Activated B cell treated with CpG ODN at 0.5 μM for 24 hours (primary cell): ENCODE results near the gene KPNA5. TPM values are rescaled to one million over a fixed set of nuclear protein-coding genes. Genes with fewer than 3 reads are reported as not detected.
A peak's percentile ranks its signal among the peaks of the same experiment; 100 is the strongest.

ENCODE experiments used
- ATAC-seq: fragments of 200-7000 bp; cut with Tn5 transposase; one replicate; pipeline ENCODE4 v1.10.0; 2021; ENCODE audit warnings: low read depth, mild to moderate bottlenecking, moderate library complexity
- CTCF ChIA-PET: fragments of 350-600 bp; sonication (Branson Sonifier 250); formaldehyde crosslinking; loops from one replicate; lab custom pipeline; 2021; ENCODE audit warnings: antibody characterized with exemption; lab: Charles Lee
- POLR2A ChIA-PET: fragments of 350-600 bp; sonication (Branson Sonifier 250); formaldehyde crosslinking; loops from one replicate; lab custom pipeline; 2021; ENCODE audit warnings: antibody characterized with exemption; lab: Charles Lee
- DNase-seq: peaks from one replicate; pipeline ENCODE4 v3.0.0; 2022
- H3K27ac Mint-ChIP-seq: one replicate; pipeline ENCODE4 v1.8.0; 2020; ENCODE audit warnings: mixed read lengths
- H3K27me3 Mint-ChIP-seq: one replicate; pipeline ENCODE4 v1.8.0; 2021; ENCODE audit warnings: mixed read lengths
- H3K36me3 Mint-ChIP-seq: one replicate; pipeline ENCODE4 v1.8.0; 2021; ENCODE audit warnings: low read depth, mixed read lengths
- H3K4me1 Mint-ChIP-seq: one replicate; pipeline ENCODE4 v1.8.0; 2021; ENCODE audit warnings: mixed read lengths
- H3K4me3 Mint-ChIP-seq: one replicate; pipeline ENCODE4 v1.8.0; 2020; ENCODE audit warnings: mild to moderate bottlenecking, mixed read lengths
- H3K9me3 Mint-ChIP-seq: one replicate; pipeline ENCODE4 v1.8.0; 2020; ENCODE audit warnings: mixed read lengths
- intact Hi-C: fragments of 100-400 bp; cut with micrococcal nuclease; formaldehyde crosslinking; loops from one replicate; pipeline ENCODE4 v1.15.1; 2024
- total RNA-seq: library from RNA; stranded (reverse); gene quantifications from 2 replicates; pipeline ENCODE4 v1.2.3, GENCODE V29; 2022
- TF ChIP-seq, protein P1 (sequence below): fragments of 200-600 bp; IDR thresholded peaks from one replicate; pipeline ENCODE4 v1.8.0; 2022; ENCODE audit warnings: antibody characterized with exemption, mild to moderate bottlenecking

KPNA5 gene
- total RNA-seq: 25.0 and 29.9 TPM in 2 replicates

DNA sequence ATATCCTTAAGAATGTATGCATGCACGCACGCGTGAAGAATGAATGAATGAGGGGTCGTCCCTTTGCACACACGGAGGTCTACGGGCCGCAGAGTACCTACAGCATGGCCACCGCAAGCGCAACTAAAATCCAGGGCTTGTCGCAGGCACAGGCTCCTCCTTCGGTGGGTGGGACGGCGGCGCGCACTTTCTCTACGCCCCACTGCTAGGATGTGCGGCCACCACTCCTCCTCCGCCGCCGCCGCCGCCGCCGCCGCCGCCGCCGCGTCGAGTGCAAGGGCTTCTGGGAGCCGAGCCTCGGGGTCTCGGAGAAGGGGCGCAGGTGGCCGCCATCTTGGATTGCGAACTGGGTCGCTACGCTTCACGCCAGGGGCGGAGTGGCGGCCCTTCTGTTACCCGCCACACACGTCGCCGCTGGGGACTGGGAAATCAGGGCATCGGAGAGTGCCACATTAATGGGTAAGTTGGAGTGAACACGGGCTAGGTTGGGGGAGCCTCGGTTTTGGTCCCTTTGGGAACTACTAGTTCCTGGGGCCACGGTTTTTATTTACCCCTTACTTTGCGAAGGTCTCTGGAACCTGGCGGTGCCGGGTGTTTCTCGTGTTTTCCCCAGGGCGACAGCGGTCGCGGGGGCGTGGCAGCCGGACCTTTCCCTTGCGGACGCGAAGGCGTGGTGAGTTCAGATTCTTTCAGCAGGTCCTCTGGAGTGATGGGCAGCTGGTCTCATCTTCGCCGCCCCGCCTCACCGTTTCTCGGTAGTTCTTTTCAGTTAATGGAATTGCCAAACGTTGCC, at the start of gene KPNA5:
Gene KPNA5 (plus strand): TSS at position 332 of the 793 bp plus-strand sequence. CDS start 124 bp downstream, at position 456.
- peak; percentile 92 for ATAC-seq
- DNase-seq: peak; percentile 89
- TF ChIP-seq, protein P1, sequence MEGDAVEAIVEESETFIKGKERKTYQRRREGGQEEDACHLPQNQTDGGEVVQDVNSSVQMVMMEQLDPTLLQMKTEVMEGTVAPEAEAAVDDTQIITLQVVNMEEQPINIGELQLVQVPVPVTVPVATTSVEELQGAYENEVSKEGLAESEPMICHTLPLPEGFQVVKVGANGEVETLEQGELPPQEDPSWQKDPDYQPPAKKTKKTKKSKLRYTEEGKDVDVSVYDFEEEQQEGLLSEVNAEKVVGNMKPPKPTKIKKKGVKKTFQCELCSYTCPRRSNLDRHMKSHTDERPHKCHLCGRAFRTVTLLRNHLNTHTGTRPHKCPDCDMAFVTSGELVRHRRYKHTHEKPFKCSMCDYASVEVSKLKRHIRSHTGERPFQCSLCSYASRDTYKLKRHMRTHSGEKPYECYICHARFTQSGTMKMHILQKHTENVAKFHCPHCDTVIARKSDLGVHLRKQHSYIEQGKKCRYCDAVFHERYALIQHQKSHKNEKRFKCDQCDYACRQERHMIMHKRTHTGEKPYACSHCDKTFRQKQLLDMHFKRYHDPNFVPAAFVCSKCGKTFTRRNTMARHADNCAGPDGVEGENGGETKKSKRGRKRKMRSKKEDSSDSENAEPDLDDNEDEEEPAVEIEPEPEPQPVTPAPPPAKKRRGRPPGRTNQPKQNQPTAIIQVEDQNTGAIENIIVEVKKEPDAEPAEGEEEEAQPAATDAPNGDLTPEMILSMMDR: no peak
- H3K9me3 Mint-ChIP-seq: peaks cover 3% of the 10 kb centered on the region
- peaks cover 25% of the 10 kb centered on the region for H3K36me3 Mint-ChIP-seq
- POLR2A ChIA-PET: interaction anchor here (0.6 to 2.6 kb wide), 5 partner anchors 13 to 658 kb away, joined by 3 to 28 read pairs (median 6); partner anchors contain the start of genes RWDD1 and ZUP1
- CTCF ChIA-PET: interaction anchor here (0.8 kb wide), 1 partner anchor 14 kb away, joined by 3 read pairs; no protein-coding TSS in a partner anchor
- intact Hi-C loops: loop anchor here (1.0 to 5.0 kb wide), 10 partner anchors 9 to 994 kb away; partner anchors contain the start of genes CALHM6, GOPC, NT5DC1 and NUS1
- H3K4me1 Mint-ChIP-seq: peaks cover 39% of the 10 kb centered on the region
- H3K27me3 Mint-ChIP-seq: no peaks in the 10 kb centered on the region
- peak within 1 kb of the TSS; percentile 99 for H3K4me3 Mint-ChIP-seq
- peak within 1 kb of the TSS; percentile 99 for H3K27ac Mint-ChIP-seq

DNA sequence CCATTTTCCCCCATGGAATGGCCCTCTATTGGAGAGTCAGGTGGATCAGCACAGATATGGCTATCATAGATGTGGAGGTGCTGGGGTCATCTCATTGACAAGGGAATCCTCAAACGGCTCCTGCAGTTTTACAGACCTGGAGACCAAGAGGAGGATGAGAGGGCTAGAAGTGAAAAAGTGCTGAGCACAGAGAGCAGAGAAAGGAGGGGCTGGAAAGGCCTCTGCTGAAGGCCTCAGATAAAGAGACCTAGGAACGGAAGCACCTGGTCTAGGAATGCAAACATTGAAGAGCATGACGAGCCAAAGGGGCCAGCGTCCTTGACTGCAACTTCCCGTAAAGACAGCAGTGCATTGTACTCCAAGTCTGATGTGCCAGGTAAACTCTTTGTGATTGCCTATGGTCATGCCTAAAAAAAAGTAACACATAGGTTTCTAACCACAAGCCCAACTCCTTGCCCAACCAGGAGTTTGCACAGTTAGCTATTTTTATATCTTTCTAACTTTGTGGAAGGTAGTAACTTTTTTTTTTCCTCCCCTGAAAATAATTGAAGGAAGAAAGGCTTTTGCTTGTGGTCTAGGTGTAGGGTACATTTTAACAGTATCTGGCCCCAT, 49.5 kb upstream of the KPNA5 start:
- ChIA-PET POLR2A (no interaction called here), CTCF (interaction anchor here (0.6 to 1.4 kb wide), 2 partner anchors 86 to 96 kb away, joined by 3 read pairs; no protein-coding TSS in a partner anchor)
- no peaks in the 10 kb centered on the region for H3K27me3 Mint-ChIP-seq
- H3K4me3 Mint-ChIP-seq: no peak overlapping the region
- no peak for ATAC-seq
- peaks cover 25% of the 10 kb centered on the region for H3K4me1 Mint-ChIP-seq
- no peak overlapping the region for H3K27ac Mint-ChIP-seq
- intact Hi-C loops: no loop called here
- H3K36me3 Mint-ChIP-seq: peaks cover 34% of the 10 kb centered on the region
- TF ChIP-seq, protein P1: no peak
- H3K9me3 Mint-ChIP-seq: peaks cover 2% of the 10 kb centered on the region
- DNase-seq: no peak

- Mint-ChIP-seq H3K27me3 (no peaks in the 10 kb centered on the region), H3K27ac (no peak overlapping the region), H3K4me1 (peaks cover 25% of the 10 kb centered on the region), H3K36me3 (peaks cover 46% of the 10 kb centered on the region), H3K9me3 (peaks cover 2% of the 10 kb centered on the region), H3K4me3 (no peak overlapping the region)
- ChIA-PET POLR2A (no interaction called here), CTCF (no interaction called here)
- no peak for ATAC-seq
- intact Hi-C loops: no loop called here
- DNase-seq: no peak
- TF ChIP-seq, protein P1: no peak
Measured at GRCh38 chr6:116633685-116634084, 47.3 kb upstream of the KPNA5 start.

GRCh38 chr6:116648156-116648555, 32.9 kb upstream of the KPNA5 start:
- no peak for ATAC-seq
- H3K4me3 Mint-ChIP-seq: no peak overlapping the region
- H3K4me1 Mint-ChIP-seq: peaks cover 2% of the 10 kb centered on the region
- no peak overlapping the region for H3K27ac Mint-ChIP-seq
- H3K9me3 Mint-ChIP-seq: no peaks in the 10 kb centered on the region
- H3K27me3 Mint-ChIP-seq: no peaks in the 10 kb centered on the region
- DNase-seq: no peak
- intact Hi-C loops: loop anchor here (5.0 kb wide), 2 partner anchors 361 to 381 kb away; no protein-coding TSS in a partner anchor
- H3K36me3 Mint-ChIP-seq: peaks cover 60% of the 10 kb centered on the region
- TF ChIP-seq, protein P1: no peak
- CTCF ChIA-PET: interaction anchor here (0.7 to 2.2 kb wide), 3 partner anchors 23 to 114 kb away, joined by 3 to 6 read pairs (median 3); no protein-coding TSS in a partner anchor
- POLR2A ChIA-PET: no interaction called here
